OCI-LY3 (cell line): ENCODE results near the gene ACBD6.

ENCODE experiments used
- H2AFZ ChIP-seq: fragments of 200-600, 300-600 bp; shearing (Covaris generic); 2 replicates; pipeline ENCODE4 v1.6.0; 2014; ENCODE audit warnings: antibody characterized with exemption, low read depth, low read length
- H3K27ac ChIP-seq: fragments of 200-600, 300-600 bp; sonication (generic); 2 replicates; pipeline ENCODE4 v1.5.1; 2014; ENCODE audit warnings: mild to moderate bottlenecking, low read length, moderate library complexity, mixed read lengths
- H3K27me3 ChIP-seq: fragments of 200-600, 300-600 bp; sonication (generic); 2 replicates; pipeline ENCODE4 v1.6.1; 2014; ENCODE audit warnings: low read depth, low read length, mixed read lengths
- H3K36me3 ChIP-seq: fragments of 200-600, 300-600 bp; sonication (generic); replicated peaks from 2 replicates; pipeline ENCODE3; 2014; ENCODE audit warnings: low read depth, low read length, mixed read lengths
- H3K4me1 ChIP-seq: fragments of 300-600, 200-600 bp; sonication (generic); 2 replicates; pipeline ENCODE4 v1.6.1; 2014; ENCODE audit warnings: low read length, mixed read lengths
- H3K4me2 ChIP-seq: fragments of 200-600, 300-600 bp; sonication (generic); 2 replicates; pipeline ENCODE4 v1.6.1; 2014; ENCODE audit warnings: low read length, mixed read lengths
- H3K4me3 ChIP-seq: fragments of 300-600, 200-600 bp; sonication (generic); 2 replicates; pipeline ENCODE4 v1.5.1; 2014; ENCODE audit warnings: antibody characterized with exemption, mild to moderate bottlenecking, low read length, moderate library complexity
- H3K79me2 ChIP-seq: fragments of 300-600, 200-600 bp; shearing (Covaris generic); 2 replicates; pipeline ENCODE4 v1.6.1; 2014; ENCODE audit warnings: mild to moderate bottlenecking, low read length, mixed read lengths
- H3K9ac ChIP-seq: fragments of 300-600, 200-600 bp; shearing (Covaris generic); 2 replicates; pipeline ENCODE4 v1.6.0; 2014; ENCODE audit warnings: mild to moderate bottlenecking, low read length, moderate library complexity
- H3K9me3 ChIP-seq: fragments of 200-600, 300-600 bp; shearing (Covaris generic); 2 replicates; pipeline ENCODE4 v1.6.1; 2014; ENCODE audit warnings: low read length, mixed read lengths; ENCODE audit not compliant: insufficient read depth
- H4K20me1 ChIP-seq: fragments of 200-600, 300-600 bp; sonication (generic); 2 replicates; pipeline ENCODE4 v1.6.1; 2016; ENCODE audit warnings: low read length, mixed read lengths; ENCODE audit not compliant: insufficient read depth
- CTCF ChIP-seq: fragments of 200-600, 300-600 bp; sonication (generic); IDR thresholded peaks from 2 replicates; pipeline ENCODE4 v1.5.1; 2014; ENCODE audit warnings: antibody characterized with exemption, low read length, low read depth
- EZH2phosphoT487 ChIP-seq: fragments of 200-600 bp; shearing (Covaris generic); IDR thresholded peaks from 2 replicates; pipeline ENCODE4 v1.6.1; 2018; ENCODE audit warnings: antibody characterized with exemption, mixed run types, low read depth

ACBD6 gene

GRCh38 chr1:180524915-180525714 lies 22.7 kb upstream of the ACBD6 start:
- H2AFZ ChIP-seq = peak overlapping the region; percentile 72
- no peak overlapping the region for H3K27ac ChIP-seq
- H3K27me3 ChIP-seq = 0 out of 2 replicates have a peak, but pooled peaks cover 3% of the 10 kb centered on the region
- peak overlapping the region; percentile 19 for H3K4me3 ChIP-seq
- peaks cover 11% of the 10 kb centered on the region for H3K4me1 ChIP-seq
- H3K9me3 ChIP-seq = no peaks in the 10 kb centered on the region
- peak overlapping the region; percentile 40 for H3K4me2 ChIP-seq
- H3K9ac ChIP-seq = no peak overlapping the region
- no peaks in the 10 kb centered on the region for H3K79me2 ChIP-seq
- TF ChIP-seq CTCF = no peak
- no peak for TF ChIP-seq EZH2phosphoT487
- no peaks in the 10 kb centered on the region for H3K36me3 ChIP-seq
- no peaks in the 10 kb centered on the region for H4K20me1 ChIP-seq

- Histone ChIP-seq H3K9me3 (no peaks in the 10 kb centered on the region), H3K36me3 (no peaks in the 10 kb centered on the region), H3K4me1 (peaks cover 11% of the 10 kb centered on the region), H3K4me2 (no peak overlapping the region), H3K79me2 (no peaks in the 10 kb centered on the region), H3K9ac (no peak overlapping the region), H3K27ac (no peak overlapping the region), H3K27me3 (0 out of 2 replicates have a peak, but pooled peaks cover 9% of the 10 kb centered on the region), H2AFZ (no peak overlapping the region; the same call in 1 of the 2 replicates), H4K20me1 (no peaks in the 10 kb centered on the region), H3K4me3 (no peak overlapping the region)
- TF ChIP-seq CTCF = no peak
These were observed 22.0 kb upstream of the ACBD6 start for GRCh38 chr1:180524160-180524914.

- H3K9me3 ChIP-seq = no peaks in the 10 kb centered on the region
- H3K79me2 ChIP-seq = no peaks in the 10 kb centered on the region
- H3K27ac ChIP-seq = no peak overlapping the region
- no peak overlapping the region for H3K4me3 ChIP-seq
- no peaks in the 10 kb centered on the region for H4K20me1 ChIP-seq
- no peaks in the 10 kb centered on the region for H3K36me3 ChIP-seq
- H3K27me3 ChIP-seq = 0 out of 2 replicates have a peak, but pooled peaks cover 6% of the 10 kb centered on the region
- H3K9ac ChIP-seq = no peak overlapping the region
- H2AFZ ChIP-seq = no peak overlapping the region
- TF ChIP-seq EZH2phosphoT487 (no peak), CTCF (no peak)
- H3K4me1 ChIP-seq = peaks cover 11% of the 10 kb centered on the region
- no peak overlapping the region for H3K4me2 ChIP-seq
These were observed 19.8 kb upstream of the ACBD6 start for GRCh38 chr1:180522213-180522515.

GRCh38 chr1:180521474-180522212 lies 19.3 kb upstream of the ACBD6 start:
- 0 out of 2 replicates have a peak, but pooled peaks cover 6% of the 10 kb centered on the region for H3K27me3 ChIP-seq
- TF ChIP-seq CTCF (no peak), EZH2phosphoT487 (no peak)
- no peaks in the 10 kb centered on the region for H3K36me3 ChIP-seq
- H4K20me1 ChIP-seq = no peaks in the 10 kb centered on the region
- peaks cover 11% of the 10 kb centered on the region for H3K4me1 ChIP-seq
- no peak overlapping the region for H2AFZ ChIP-seq
- no peaks in the 10 kb centered on the region for H3K9me3 ChIP-seq
- H3K4me3 ChIP-seq = no peak overlapping the region
- no peak overlapping the region for H3K27ac ChIP-seq
- H3K9ac ChIP-seq = no peak overlapping the region
- no peaks in the 10 kb centered on the region for H3K79me2 ChIP-seq
- no peak overlapping the region for H3K4me2 ChIP-seq
